Trophoblast cell (in vitro differentiated cells and primary cell): ENCODE results near the gene ZBTB20.

ENCODE experiments used
- DNase-seq, 2 donors: peaks; one replicate each; pipeline ENCODE4 v3.0.0-alpha.2; 2016
- H2AFZ ChIP-seq: 2 replicates; pipeline ENCODE4 v1.6.1; 2013; ENCODE audit warnings: low read length, moderate library complexity, mild to moderate bottlenecking; ENCODE audit not compliant: insufficient read depth, poor library complexity
- H2AK5ac ChIP-seq: 2 replicates; pipeline ENCODE4 v1.6.1; 2013; ENCODE audit warnings: mild to moderate bottlenecking, low read length
- H2BK120ac ChIP-seq: 2 replicates; pipeline ENCODE4 v1.6.1; 2013; ENCODE audit warnings: low read length, mild to moderate bottlenecking, moderate library complexity; ENCODE audit not compliant: insufficient read depth, poor library complexity
- H2BK12ac ChIP-seq: 2 replicates; pipeline ENCODE4 v1.6.1; 2013; ENCODE audit warnings: mild to moderate bottlenecking, low read length, moderate library complexity
- H2BK5ac ChIP-seq: 2 replicates; pipeline ENCODE4 v1.6.1; 2013; ENCODE audit warnings: low read length, low read depth, moderate library complexity, mild to moderate bottlenecking; ENCODE audit not compliant: poor library complexity
- H3K14ac ChIP-seq: 2 replicates; pipeline ENCODE4 v1.6.1; 2013; ENCODE audit warnings: mild to moderate bottlenecking, low read length
- H3K18ac ChIP-seq: 2 replicates; pipeline ENCODE4 v1.6.1; 2013; ENCODE audit warnings: mild to moderate bottlenecking, low read length
- H3K23ac ChIP-seq: 2 replicates; pipeline ENCODE4 v1.6.1; 2013; ENCODE audit warnings: low read length
- H3K27ac ChIP-seq: 2 replicates; pipeline ENCODE4 v1.5.1; 2013; ENCODE audit warnings: low read depth, mild to moderate bottlenecking, inconsistent platforms, low read length, moderate library complexity
- H3K27me3 ChIP-seq: 2 replicates; pipeline ENCODE4 v1.6.1; 2013; ENCODE audit warnings: inconsistent platforms, mild to moderate bottlenecking, low read length, moderate library complexity; ENCODE audit not compliant: insufficient read depth
- H3K36me3 ChIP-seq, 2 experiments: 1 replicate in 1 of 2; 2 replicates in 1 of 2; pipeline ENCODE4 v1.6.1; 2013; ENCODE audit warnings: low read length in 2 of 2, mild to moderate bottlenecking in 2 of 2, moderate library complexity in 1 of 2; ENCODE audit not compliant: insufficient read depth in 2 of 2, control insufficient read depth in 1 of 2
- H3K4ac ChIP-seq: 2 replicates; pipeline ENCODE4 v1.6.1; 2013; ENCODE audit warnings: low read depth, mild to moderate bottlenecking, low read length, moderate library complexity
- H3K4me1 ChIP-seq, 2 experiments: 1 replicate in 1 of 2; 2 replicates in 1 of 2; pipeline ENCODE4 v1.6.1; 2013; ENCODE audit warnings: low read length in 2 of 2, mild to moderate bottlenecking in 2 of 2, moderate library complexity in 1 of 2; ENCODE audit not compliant: insufficient read depth in 2 of 2, control insufficient read depth in 1 of 2
- H3K4me2 ChIP-seq: 2 replicates; pipeline ENCODE4 v1.6.1; 2013; ENCODE audit warnings: inconsistent platforms, mild to moderate bottlenecking, low read length, moderate library complexity
- H3K4me3 ChIP-seq: 2 replicates; pipeline ENCODE4 v1.5.1; 2013; ENCODE audit warnings: mild to moderate bottlenecking, low read depth, low read length, inconsistent platforms
- H3K79me1 ChIP-seq: one replicate; pipeline ENCODE4 v1.6.1; 2013; ENCODE audit warnings: low read length
- H3K79me2 ChIP-seq: 2 replicates; pipeline ENCODE4 v1.6.1; 2013; ENCODE audit warnings: low read length, mild to moderate bottlenecking; ENCODE audit not compliant: control insufficient read depth, insufficient read depth, poor library complexity
- H3K9ac ChIP-seq: 2 replicates; pipeline ENCODE4 v1.6.1; 2013; ENCODE audit warnings: mild to moderate bottlenecking, low read length
- H3K9me3 ChIP-seq: 2 replicates; pipeline ENCODE4 v1.6.1; 2013; ENCODE audit warnings: low read depth, mild to moderate bottlenecking, control low read depth, inconsistent platforms, low read length; ENCODE audit not compliant: insufficient read depth
- H4K12ac ChIP-seq: 2 replicates; pipeline ENCODE4 v1.6.1; 2013; ENCODE audit warnings: low read depth, mild to moderate bottlenecking, low read length, moderate library complexity
- H4K8ac ChIP-seq: 2 replicates; pipeline ENCODE4 v1.6.1; 2013; ENCODE audit warnings: low read depth, mild to moderate bottlenecking, low read length, moderate library complexity
- H4K91ac ChIP-seq: one replicate; pipeline ENCODE4 v1.6.1; 2013; ENCODE audit warnings: low read depth, mild to moderate bottlenecking, low read length, moderate library complexity
- WGBS: extraction: QIAGEN DNeasy Blood & Tissue Kit; methylation state at CpG from one replicate; pipeline ENCODE4 v1.1.7; 2013; ENCODE audit warnings: missing lambda C conversion rate; ENCODE audit not compliant: insufficient read length, insufficient coverage; ENCODE audit errors: extremely low coverage; 5-methylcytosine and 5-hydroxymethylcytosine counted together

Gene ZBTB20

GRCh38 chr3:114563720-114564119 is 583.4 kb downstream of the ZBTB20 start:
- no peak overlapping the region for H2AK5ac ChIP-seq
- no peak overlapping the region for H3K4me3 ChIP-seq
- no peak overlapping the region for H3K9ac ChIP-seq
- no peak overlapping the region for H4K8ac ChIP-seq
- no peak overlapping the region for H4K91ac ChIP-seq
- no peaks in the 10 kb centered on the region for H3K79me1 ChIP-seq
- no peak overlapping the region for H3K18ac ChIP-seq
- H2BK12ac ChIP-seq, result no peak overlapping the region
- no peak for DNase-seq
- WGBS, result no CpG with 5 or more reads among the region's 2 CpGs
- H3K14ac ChIP-seq, result no peak overlapping the region
- no peaks in the 10 kb centered on the region for H3K36me3 ChIP-seq
- no peak overlapping the region for H3K27ac ChIP-seq
- no peaks in the 10 kb centered on the region for H3K27me3 ChIP-seq
- no peak overlapping the region for H3K4me2 ChIP-seq
- H3K79me2 ChIP-seq, result no peaks in the 10 kb centered on the region
- H4K12ac ChIP-seq, result no peak overlapping the region
- no peak overlapping the region for H2BK5ac ChIP-seq
- no peaks in the 10 kb centered on the region for H3K9me3 ChIP-seq
- no peak overlapping the region for H3K4ac ChIP-seq
- H2AFZ ChIP-seq, result no peak overlapping the region
- H3K23ac ChIP-seq, result no peak overlapping the region
- no peaks in the 10 kb centered on the region for H3K4me1 ChIP-seq
- no peak overlapping the region for H2BK120ac ChIP-seq

GRCh38 chr3:114562557-114562956 is 584.5 kb downstream of the ZBTB20 start:
- Histone ChIP-seq H3K18ac (no peak overlapping the region), H3K4ac (no peak overlapping the region), H3K27ac (no peak overlapping the region), H3K79me1 (no peaks in the 10 kb centered on the region), H4K12ac (no peak overlapping the region), H3K4me3 (no peak overlapping the region), H2AFZ (no peak overlapping the region), H2BK5ac (no peak overlapping the region), H3K79me2 (no peaks in the 10 kb centered on the region), H4K91ac (no peak overlapping the region), H3K36me3 (no peaks in the 10 kb centered on the region), H3K23ac (no peak overlapping the region), H2AK5ac (no peak overlapping the region), H2BK12ac (no peak overlapping the region), H3K4me1 (no peaks in the 10 kb centered on the region), H3K14ac (no peak overlapping the region), H3K4me2 (no peak overlapping the region), H2BK120ac (no peak overlapping the region), H4K8ac (no peak overlapping the region), H3K9me3 (no peaks in the 10 kb centered on the region), H3K9ac (no peak overlapping the region), H3K27me3 (no peaks in the 10 kb centered on the region)
- no CpG with 5 or more reads among the region's 2 CpGs for WGBS
- DNase-seq, result no peak

GRCh38 chr3:114558271-114558670 is 588.8 kb downstream of the ZBTB20 start:
- Histone ChIP-seq H2AK5ac (no peak overlapping the region), H4K8ac (no peak overlapping the region), H3K27ac (no peak overlapping the region), H2BK120ac (no peak overlapping the region), H2AFZ (no peak overlapping the region), H3K4me1 (no peaks in the 10 kb centered on the region), H4K12ac (no peak overlapping the region), H3K9me3 (no peaks in the 10 kb centered on the region), H3K14ac (no peak overlapping the region), H3K18ac (no peak overlapping the region), H3K4ac (no peak overlapping the region), H3K79me2 (no peaks in the 10 kb centered on the region), H4K91ac (no peak overlapping the region), H2BK12ac (no peak overlapping the region), H3K23ac (no peak overlapping the region), H3K27me3 (no peaks in the 10 kb centered on the region), H3K4me2 (no peak overlapping the region), H3K4me3 (no peak overlapping the region), H3K9ac (no peak overlapping the region), H3K36me3 (no peaks in the 10 kb centered on the region), H2BK5ac (no peak overlapping the region), H3K79me1 (no peaks in the 10 kb centered on the region)
- no peak for DNase-seq
- no CpG with 5 or more reads among the region's 4 CpGs for WGBS

- Histone ChIP-seq H4K91ac (no peak overlapping the region), H3K27ac (no peak overlapping the region), H2BK12ac (no peak overlapping the region), H3K9me3 (no peaks in the 10 kb centered on the region), H3K4me3 (no peak overlapping the region), H2AFZ (no peak overlapping the region), H3K18ac (no peak overlapping the region), H2AK5ac (no peak overlapping the region), H3K4ac (no peak overlapping the region), H3K23ac (no peak overlapping the region), H4K12ac (no peak overlapping the region), H3K9ac (no peak overlapping the region), H3K79me2 (no peaks in the 10 kb centered on the region), H3K4me2 (no peak overlapping the region), H3K79me1 (no peaks in the 10 kb centered on the region), H2BK120ac (no peak overlapping the region), H3K27me3 (no peaks in the 10 kb centered on the region), H3K36me3 (no peaks in the 10 kb centered on the region), H3K4me1 (no peaks in the 10 kb centered on the region), H3K14ac (no peak overlapping the region), H2BK5ac (no peak overlapping the region), H4K8ac (no peak overlapping the region)
- no peak for DNase-seq
Observed at GRCh38 chr3:114557791-114558190, 589.3 kb downstream of the ZBTB20 start.
